Stimulated activated naive CD8-positive, alpha-beta T cell treated with anti-CD3 and anti-CD28 coated beads, Interleukin-15, amount 100 ng/mL, for 72 hours (primary cell): ENCODE data around the gene CCDC71L.

Experiments
- ATAC-seq: fragments of 150-1000 bp; cut with Tn5 transposase; 2 replicates; pipeline ENCODE4 v1.10.0; 2021; ENCODE audit warnings: mild to moderate bottlenecking, moderate library complexity
- DNase-seq, 2 donors: peaks; one replicate each; pipeline ENCODE4 v3.0.0; 2021 to 2022
- H3K27ac Mint-ChIP-seq, 2 donors: one replicate each; pipeline ENCODE4 v1.8.0; 2022; ENCODE audit warnings: mild to moderate bottlenecking in 2 of 2, mixed read lengths in 2 of 2, moderate library complexity in 2 of 2
- H3K27me3 Mint-ChIP-seq: one replicate; pipeline ENCODE4 v1.8.0; 2022; ENCODE audit warnings: mixed read lengths
- H3K4me1 Mint-ChIP-seq: one replicate; pipeline ENCODE4 v1.8.0; 2022; ENCODE audit warnings: mild to moderate bottlenecking, mixed read lengths
- H3K4me3 Mint-ChIP-seq, 2 donors: one replicate each; pipeline ENCODE4 v1.8.0; 2022; ENCODE audit warnings: mild to moderate bottlenecking in 2 of 2, mixed read lengths in 2 of 2, moderate library complexity in 1 of 2
- H3K9me3 Mint-ChIP-seq, 2 donors: one replicate each; pipeline ENCODE4 v1.8.0; 2022; ENCODE audit warnings: mixed read lengths in 2 of 2

CCDC71L gene

DNA sequence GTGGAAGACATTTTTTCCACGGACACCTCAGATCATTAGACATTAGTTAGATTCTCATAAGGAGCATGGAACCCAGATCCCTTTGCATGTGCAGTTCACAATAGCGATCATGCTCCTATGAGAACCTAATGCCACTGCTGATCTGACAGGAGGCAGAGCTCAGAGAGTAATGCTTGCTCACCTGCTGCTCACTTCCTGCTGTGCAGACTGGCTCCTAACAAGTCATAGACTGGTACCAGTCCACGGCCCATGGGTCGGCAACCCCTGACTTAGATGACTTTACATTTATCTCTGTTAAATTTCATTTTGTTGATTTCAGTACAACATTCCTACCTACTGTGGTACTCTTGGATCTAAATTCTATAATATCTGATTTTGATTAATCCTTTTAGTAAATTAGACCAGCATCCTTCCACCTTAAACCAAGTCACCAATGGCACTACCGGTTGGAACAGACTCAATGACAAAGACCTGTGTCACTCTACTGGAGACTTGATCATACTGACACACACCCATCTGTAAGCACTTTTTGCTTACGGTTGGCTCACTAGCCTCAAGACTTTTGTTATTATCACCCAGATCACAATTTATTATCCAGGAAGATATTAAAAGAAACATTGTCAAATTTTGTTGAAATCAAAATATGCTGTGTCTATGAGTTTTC lies 8.0 kb upstream of the CCDC71L start:
- H3K27ac Mint-ChIP-seq = no peak overlapping the region
- H3K4me3 Mint-ChIP-seq = no peak overlapping the region
- no peaks in the 10 kb centered on the region for H3K27me3 Mint-ChIP-seq
- H3K4me1 Mint-ChIP-seq = peaks cover 10% of the 10 kb centered on the region
- ATAC-seq (no peak), DNase-seq (no peak)
- H3K9me3 Mint-ChIP-seq = peaks cover 0 to 17% of the 10 kb centered on the region in 2 donors

DNA sequence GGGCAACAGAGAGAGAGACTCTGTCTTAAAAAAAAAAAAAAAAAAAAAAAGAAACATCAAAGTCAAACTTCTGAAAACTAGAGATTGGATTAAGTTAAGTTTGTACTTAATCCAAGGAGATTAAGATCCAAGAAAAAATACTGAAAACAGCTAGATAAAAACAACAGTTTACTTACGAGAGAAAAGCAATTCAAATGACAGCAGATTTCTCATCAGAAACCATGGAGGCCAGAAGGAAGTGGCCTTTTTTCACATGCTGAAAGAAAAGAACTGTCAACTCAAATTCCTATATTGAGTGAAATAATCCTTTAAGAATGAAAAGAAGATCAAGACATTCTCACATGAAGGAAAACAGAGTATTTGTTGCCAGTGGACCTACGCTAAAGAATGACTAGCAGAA lies 5.4 kb upstream of the CCDC71L start:
- peaks cover 11% of the 10 kb centered on the region for H3K4me1 Mint-ChIP-seq
- ATAC-seq = no peak
- H3K27me3 Mint-ChIP-seq = no peaks in the 10 kb centered on the region
- no peak overlapping the region for H3K27ac Mint-ChIP-seq
- no peak overlapping the region for H3K4me3 Mint-ChIP-seq
- peaks cover 2 to 9% of the 10 kb centered on the region in 2 donors for H3K9me3 Mint-ChIP-seq
- no peak for DNase-seq

DNA sequence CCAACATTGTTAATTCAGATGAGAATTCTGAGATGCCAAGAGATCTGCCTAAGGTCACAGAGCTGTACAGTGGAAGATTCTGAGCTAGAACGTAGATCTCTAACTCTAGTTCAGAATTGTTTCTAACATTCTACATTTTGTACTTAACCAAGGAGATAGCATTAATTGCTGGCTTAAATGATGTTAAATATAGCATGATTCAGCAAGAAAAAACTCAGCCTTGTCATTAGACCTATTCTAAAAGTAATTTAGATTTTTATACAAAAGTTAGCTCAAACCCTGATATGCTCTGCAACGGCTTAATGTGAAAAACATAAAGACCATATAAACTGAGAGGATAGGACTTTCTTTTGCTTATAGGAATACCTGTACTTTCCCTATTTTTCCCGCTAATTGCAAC lies 3.4 kb upstream of the CCDC71L start:
- Mint-ChIP-seq H3K4me3 (no peak overlapping the region), H3K27me3 (no peaks in the 10 kb centered on the region), H3K9me3 (peaks cover 8% of the 10 kb centered on the region in 2 donors), H3K27ac (no peak overlapping the region), H3K4me1 (peaks cover 8% of the 10 kb centered on the region)
- DNase-seq = no peak
- no peak for ATAC-seq

DNA sequence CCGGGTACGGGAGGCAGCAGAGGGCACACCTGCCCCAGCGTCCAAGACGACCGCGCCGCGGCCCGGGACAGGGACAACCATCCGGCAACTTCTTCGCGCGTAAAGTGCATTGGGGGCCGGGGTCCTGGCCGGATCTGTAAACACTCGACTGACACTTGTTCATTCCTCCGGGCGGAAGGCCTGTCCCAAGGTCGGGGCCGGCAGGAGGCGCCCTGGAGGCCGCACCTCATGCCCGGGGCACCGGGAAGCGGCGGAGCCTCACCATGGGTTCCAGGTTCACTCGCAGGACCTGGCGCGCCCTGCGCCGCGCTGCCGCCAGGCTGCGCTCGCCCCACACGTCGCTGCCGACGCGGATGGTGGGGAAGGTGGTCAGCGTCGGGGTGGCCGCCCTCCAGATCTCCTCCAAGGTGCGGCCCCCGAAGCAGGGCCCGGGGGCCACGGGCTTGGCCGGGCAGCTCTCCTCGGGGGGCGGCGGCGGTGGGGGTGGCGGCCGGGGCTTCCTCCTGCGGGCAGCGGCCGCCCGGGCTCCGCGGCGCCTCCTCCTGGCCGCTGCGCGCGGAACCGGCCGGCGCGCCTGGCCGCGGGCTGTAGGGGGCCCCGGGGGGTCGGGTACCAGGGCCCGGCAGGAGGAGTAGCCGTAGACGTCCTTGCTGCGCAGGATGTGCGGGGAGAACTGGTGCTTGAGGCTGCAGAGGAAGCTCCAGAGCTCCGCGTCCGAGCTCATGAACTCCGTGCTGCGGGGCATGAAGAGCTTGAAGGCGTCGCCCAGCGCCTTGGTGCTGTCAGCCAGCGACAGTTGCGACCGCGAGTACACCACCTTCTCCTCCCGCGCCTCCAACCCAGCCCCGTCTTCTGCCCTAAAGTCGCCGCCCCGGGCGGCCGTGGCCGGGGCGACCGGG lies 746 bp downstream of the CCDC71L start:
- H3K27ac Mint-ChIP-seq = peak overlapping the region; percentile 90 to 99

DNA sequence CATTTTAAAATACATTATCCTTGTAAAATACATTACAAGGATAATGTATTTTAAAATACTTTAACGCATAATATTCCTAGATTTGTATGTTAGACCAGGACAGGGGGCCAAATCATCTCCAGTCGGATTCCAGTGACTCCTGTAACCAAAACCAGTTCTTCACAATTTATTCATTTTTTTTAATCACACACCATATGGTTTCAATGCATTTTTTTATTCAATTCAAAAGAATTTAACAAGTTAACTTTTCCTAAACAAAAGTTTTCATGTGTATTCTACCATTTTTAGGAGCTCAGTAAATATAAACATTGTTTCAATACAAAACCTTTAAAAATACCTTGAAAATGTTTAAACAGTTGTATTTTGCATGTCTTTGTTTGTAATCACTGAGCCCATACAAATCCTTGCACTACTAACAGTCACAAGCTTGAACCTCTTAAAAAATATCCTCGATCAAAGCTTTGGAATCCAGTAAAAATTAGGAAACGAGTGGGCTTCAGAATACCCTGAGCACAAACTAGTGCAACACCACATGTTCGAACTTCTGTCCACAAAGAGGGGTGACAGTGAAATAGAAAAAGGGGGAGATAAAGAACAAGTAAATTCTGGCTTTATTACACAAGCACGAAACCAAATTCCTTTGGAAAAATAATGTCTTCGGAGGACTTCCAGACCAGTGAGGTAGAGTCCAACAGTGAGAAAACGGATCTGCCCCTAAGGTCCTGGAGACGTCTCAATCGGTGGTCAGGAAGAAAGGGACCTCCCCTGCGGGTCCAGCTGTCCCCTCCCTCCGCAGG lies 1.6 kb downstream of the CCDC71L start:
- H3K9me3 Mint-ChIP-seq = peaks cover 4 to 8% of the 10 kb centered on the region in 2 donors
- no peak for ATAC-seq
- H3K4me1 Mint-ChIP-seq = peaks cover 30% of the 10 kb centered on the region
- no peak for DNase-seq
- no peaks in the 10 kb centered on the region for H3K27me3 Mint-ChIP-seq
- H3K27ac Mint-ChIP-seq = peak overlapping the region; percentile 89 to 99
- peak overlapping the region; percentile 83 to 86 for H3K4me3 Mint-ChIP-seq

More for the DNA sequence above, 746 bp downstream of the CCDC71L start:
- ATAC-seq (peak; percentile 82), DNase-seq (peak; percentile 87 to 91)
- H3K27me3 Mint-ChIP-seq = no peaks in the 10 kb centered on the region
- peak overlapping the region; percentile 83 to 86 for H3K4me3 Mint-ChIP-seq
- peaks cover 4 to 8% of the 10 kb centered on the region in 2 donors for H3K9me3 Mint-ChIP-seq
- H3K4me1 Mint-ChIP-seq = peaks cover 30% of the 10 kb centered on the region

DNA sequence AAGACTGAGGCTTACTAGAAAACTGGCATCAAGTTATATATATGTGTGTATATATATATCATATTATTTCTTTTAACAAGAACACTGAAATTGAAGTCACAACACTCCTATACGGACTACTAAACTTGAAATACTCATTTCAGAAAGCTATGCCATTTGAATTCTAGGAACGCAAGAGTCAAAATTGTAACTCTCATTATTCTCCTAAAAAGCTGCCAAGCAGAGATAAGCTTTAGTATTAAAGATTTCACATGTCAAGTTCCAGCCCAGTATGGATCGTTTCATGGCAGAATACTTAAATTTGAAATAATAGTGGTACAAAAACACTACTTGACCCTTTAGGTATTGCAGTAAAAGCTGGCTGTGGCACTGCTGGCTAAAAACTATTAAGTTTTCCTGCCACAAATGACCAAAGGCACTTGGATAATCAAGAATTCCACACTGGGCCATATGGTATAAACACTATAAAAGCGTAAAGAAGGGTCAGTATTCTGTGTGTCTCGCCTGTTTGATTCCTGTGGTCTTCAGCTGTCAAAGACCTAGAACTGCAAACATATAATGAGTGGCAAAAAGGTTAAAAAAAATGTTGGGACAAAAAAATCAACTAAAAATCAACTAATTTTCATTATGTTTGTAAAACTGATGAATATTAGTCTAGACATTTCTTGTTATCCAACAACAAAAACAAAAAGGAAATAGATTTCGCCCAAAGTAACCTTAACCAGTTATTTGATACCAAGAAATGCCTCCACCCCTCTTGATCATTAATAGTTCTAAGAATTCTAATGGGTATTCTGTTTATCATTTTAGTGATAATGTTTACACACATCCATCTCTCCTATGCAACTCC lies 2.4 kb downstream of the CCDC71L start:
- peaks cover 4 to 8% of the 10 kb centered on the region in 2 donors for H3K9me3 Mint-ChIP-seq
- no peak overlapping the region for H3K27ac Mint-ChIP-seq
- peaks cover 4% of the 10 kb centered on the region for H3K27me3 Mint-ChIP-seq
- H3K4me3 Mint-ChIP-seq = peak overlapping the region; percentile 83 to 86
- H3K4me1 Mint-ChIP-seq = peaks cover 30% of the 10 kb centered on the region
- DNase-seq (no peak), ATAC-seq (no peak)

DNA sequence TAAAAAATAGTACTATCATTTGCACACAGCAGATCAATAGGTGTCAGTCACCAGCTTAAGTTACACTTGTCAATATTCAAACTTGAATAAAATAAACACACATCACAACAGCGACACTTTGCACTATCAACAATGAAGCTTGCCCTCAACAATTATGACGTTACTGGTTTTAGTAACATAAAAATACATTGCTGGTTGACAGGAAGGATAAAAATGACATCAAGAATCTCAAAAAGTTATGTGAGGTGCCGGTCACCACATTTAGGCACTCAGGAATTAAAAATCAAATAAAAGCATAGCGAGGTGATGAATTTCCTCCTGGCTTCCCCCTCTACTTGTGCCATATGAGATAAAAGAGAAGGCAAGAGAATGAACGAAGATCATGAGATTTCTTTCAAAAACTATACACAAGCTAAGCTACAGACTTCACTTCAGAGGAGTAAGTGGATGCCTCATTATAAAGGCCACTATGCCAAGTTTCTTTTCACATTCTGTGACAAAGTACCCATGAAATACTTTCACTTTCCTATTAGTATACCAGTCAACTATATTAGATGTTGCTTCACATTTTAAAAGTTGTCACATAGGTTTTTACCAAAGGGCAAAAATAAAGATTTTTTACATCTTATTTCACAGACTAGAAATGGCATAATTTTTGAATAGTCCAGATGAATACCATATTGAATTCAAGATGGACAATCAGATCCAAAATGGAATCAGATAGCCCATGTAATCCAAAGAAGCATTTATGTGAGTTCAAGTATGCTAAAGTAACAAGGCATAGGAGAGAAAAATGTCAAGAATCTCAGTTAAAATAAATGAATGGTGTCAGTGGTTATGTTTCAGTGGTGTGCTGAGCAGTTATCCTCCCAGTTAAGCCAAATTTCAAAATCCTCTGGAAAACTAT lies 3.6 kb downstream of the CCDC71L start:
- no peak for ATAC-seq
- Mint-ChIP-seq H3K4me3 (peak overlapping the region; percentile 29 to 53), H3K27ac (no peak overlapping the region)

DNA sequence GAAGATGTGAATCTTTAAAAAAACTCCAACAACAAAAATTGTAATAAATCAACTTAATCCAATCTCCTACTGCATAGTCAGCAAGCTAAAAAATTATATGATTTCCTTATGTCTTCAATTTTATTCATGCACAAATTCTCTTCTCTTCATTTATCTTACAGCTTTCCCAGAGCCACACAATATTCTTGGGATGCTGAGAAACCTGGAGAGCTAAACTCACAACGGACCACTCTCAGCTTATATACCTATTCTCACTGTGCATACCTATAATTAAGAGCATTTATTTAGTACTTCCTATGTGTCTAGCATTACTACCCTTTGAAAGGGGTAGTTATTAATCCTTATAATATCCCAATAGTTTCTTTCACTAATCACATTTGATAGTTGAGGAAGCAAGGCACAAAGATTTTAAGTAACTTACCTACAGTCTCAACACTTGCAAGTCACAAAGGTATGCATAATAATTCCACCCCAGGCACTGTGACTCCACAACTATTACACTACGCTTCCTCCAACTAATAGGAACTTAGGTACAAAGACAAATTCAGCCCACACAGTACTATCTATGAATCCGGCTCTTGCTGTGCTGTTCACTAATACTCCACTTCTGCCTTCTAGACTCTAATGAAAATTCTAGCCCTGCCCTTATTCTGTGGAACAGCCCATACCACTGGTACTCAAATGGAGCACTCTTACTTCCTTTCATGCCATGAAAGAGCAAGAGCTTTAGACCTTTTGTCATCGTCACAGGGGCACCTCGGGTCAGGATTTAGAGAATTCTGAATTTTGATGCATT lies 5.1 kb downstream of the CCDC71L start:
- no peak overlapping the region for H3K4me3 Mint-ChIP-seq
- ATAC-seq = no peak

More for the DNA sequence above, 3.6 kb downstream of the CCDC71L start:
- peaks cover 12% of the 10 kb centered on the region for H3K27me3 Mint-ChIP-seq
- H3K4me1 Mint-ChIP-seq = peaks cover 30% of the 10 kb centered on the region
- no peak for DNase-seq
- H3K9me3 Mint-ChIP-seq = peaks cover 4 to 8% of the 10 kb centered on the region in 2 donors

DNA sequence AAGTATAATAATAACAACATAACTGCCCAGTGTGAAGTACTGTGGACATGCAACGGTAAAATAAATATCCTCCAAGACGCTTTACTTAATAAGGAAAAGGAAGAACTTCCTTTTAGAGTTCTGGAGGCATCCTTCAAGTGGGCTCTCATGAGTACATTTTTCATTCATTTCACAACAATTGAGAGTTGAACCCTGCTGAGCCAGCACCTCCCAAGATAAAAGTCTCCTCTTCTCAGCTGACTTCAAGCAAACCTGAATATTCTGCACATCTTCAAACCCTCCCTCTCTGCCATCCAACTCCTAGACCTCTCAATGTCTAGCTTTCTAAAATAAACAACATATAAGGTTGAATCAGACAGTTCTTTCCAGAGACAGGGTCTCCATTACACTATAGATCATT lies 7.5 kb downstream of the CCDC71L start:
- Mint-ChIP-seq H3K27ac (no peak overlapping the region), H3K4me3 (no peak overlapping the region), H3K4me1 (peaks cover 13% of the 10 kb centered on the region), H3K27me3 (peaks cover 12% of the 10 kb centered on the region), H3K9me3 (no peaks in the 10 kb centered on the region)
- no peak for ATAC-seq
- no peak for DNase-seq

More for the DNA sequence above, 5.1 kb downstream of the CCDC71L start:
- H3K4me1 Mint-ChIP-seq = peaks cover 24% of the 10 kb centered on the region
- no peak for DNase-seq
- no peak overlapping the region for H3K27ac Mint-ChIP-seq
- peaks cover 12% of the 10 kb centered on the region for H3K27me3 Mint-ChIP-seq
- H3K9me3 Mint-ChIP-seq = peaks cover 0 to 1% of the 10 kb centered on the region in 2 donors

DNA sequence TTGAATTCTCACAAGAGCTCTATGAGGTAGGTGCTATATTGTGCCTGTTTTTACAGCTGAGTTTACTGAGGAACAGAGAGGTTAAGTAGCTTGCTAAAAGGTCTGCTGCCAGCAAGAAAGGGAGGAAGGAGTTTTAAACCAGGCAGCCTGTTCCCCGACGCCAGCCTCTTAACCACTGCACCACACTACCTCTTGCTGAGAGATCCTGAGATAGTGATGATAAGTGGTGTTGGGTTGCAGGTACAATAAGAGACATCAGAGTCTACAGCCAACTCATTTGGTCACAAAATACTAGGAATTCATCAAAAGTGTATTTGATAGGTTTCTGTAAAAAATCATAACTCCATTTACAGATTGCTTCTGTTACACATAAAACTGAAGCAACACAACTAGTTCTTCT lies 8.0 kb downstream of the CCDC71L start:
- H3K9me3 Mint-ChIP-seq = no peaks in the 10 kb centered on the region
- no peak overlapping the region for H3K27ac Mint-ChIP-seq
- DNase-seq (no peak), ATAC-seq (no peak)
- peaks cover 12% of the 10 kb centered on the region for H3K4me1 Mint-ChIP-seq
- peaks cover 12% of the 10 kb centered on the region for H3K27me3 Mint-ChIP-seq
- no peak overlapping the region for H3K4me3 Mint-ChIP-seq

DNA sequence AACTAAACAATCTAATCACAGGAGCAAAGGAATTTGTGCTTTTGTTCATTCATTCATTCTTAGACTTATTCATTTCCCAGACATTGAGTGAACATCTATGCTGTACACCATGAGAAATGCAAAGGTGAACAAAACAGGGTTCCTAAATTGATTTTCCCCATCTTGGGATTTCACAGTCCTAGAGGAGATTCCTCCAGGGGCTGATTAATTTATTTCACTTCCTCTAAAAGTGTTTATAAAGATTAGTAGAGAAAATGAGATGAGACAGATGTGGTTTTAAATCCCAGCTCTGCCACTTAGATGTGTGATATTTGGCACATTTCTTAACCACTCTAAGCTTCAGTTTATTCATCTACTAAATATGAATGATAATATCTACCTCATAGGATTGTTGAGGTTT lies 8.9 kb downstream of the CCDC71L start:
- peaks cover 12% of the 10 kb centered on the region for H3K27me3 Mint-ChIP-seq
- no peak overlapping the region for H3K27ac Mint-ChIP-seq
- H3K4me3 Mint-ChIP-seq = no peak overlapping the region
- DNase-seq (no peak), ATAC-seq (no peak)
- H3K4me1 Mint-ChIP-seq = peaks cover 7% of the 10 kb centered on the region
- no peaks in the 10 kb centered on the region for H3K9me3 Mint-ChIP-seq

DNA sequence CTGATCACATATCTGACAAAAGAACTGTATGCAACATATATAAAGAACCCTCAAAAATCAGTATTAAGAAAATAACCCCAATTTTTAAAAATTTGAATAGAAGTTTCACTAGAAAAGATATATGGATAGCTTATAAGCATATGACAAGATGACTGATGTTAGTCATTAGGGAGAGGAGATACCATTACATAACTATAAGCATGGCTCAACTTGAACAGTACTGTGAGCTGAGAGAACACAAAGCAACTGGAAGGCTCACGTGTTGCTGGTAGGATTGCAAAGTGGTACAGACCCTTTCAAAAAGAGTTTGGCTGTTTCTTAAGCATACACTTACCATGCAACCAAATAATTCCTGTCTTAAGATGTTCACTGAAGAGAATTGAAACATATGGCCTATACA lies 14.7 kb downstream of the CCDC71L start:
- no peak overlapping the region for H3K27ac Mint-ChIP-seq
- H3K4me1 Mint-ChIP-seq = no peaks in the 10 kb centered on the region
- no peaks in the 10 kb centered on the region for H3K27me3 Mint-ChIP-seq

DNA sequence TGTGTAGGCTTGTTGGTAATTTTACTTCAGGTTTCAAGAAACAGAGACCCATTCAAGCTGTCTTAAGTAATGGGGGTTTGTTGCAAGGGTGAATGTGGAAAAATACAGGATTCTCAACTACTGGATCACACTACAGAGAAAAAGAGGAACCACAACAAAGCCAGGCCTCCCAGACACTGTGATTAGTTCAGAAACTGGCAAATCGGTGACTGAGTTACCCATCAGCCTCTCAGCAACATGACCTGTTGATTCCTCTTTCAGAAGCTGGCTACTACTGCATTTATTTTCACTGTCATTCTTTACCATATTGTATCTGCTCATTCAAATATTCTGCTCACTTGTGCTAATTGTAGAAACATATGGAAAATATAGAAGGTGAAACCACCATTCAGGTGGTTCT lies 16.0 kb downstream of the CCDC71L start:
- Mint-ChIP-seq H3K9me3 (no peaks in the 10 kb centered on the region), H3K4me3 (no peak overlapping the region), H3K4me1 (no peaks in the 10 kb centered on the region), H3K27me3 (no peaks in the 10 kb centered on the region), H3K27ac (no peak overlapping the region)
- ATAC-seq (no peak), DNase-seq (no peak)

More for the DNA sequence above, 14.7 kb downstream of the CCDC71L start:
- ATAC-seq (no peak), DNase-seq (no peak)
- H3K9me3 Mint-ChIP-seq = no peaks in the 10 kb centered on the region
- no peak overlapping the region for H3K4me3 Mint-ChIP-seq
